Liver (tissue), 9 donors: ENCODE results near the gene CCL24. TPM values are rescaled to one million over a fixed set of nuclear protein-coding genes. Genes with fewer than 3 reads are reported as not detected.

ENCODE experiments used
- DNase-seq: peaks from one replicate; pipeline ENCODE4 v3.0.0-alpha.2; 2017; ENCODE audit warnings: low spot score
- H3K27ac ChIP-seq, 2 donors: one replicate each; pipeline ENCODE4 v1.7.0; 2013; ENCODE audit warnings: inconsistent platforms in 2 of 2, low read length in 2 of 2, control low read depth in 1 of 2, low read depth in 1 of 2, mild to moderate bottlenecking in 1 of 2
- H3K27me3 ChIP-seq, 4 donors: one replicate each; pipeline versions ENCODE4 v1.6.1 to v1.7.0; 2013; ENCODE audit warnings: low read length in 3 of 4, inconsistent platforms in 1 of 4, mild to moderate bottlenecking in 1 of 4, moderate library complexity in 1 of 4; ENCODE audit not compliant: control insufficient read depth in 4 of 4, insufficient read depth in 4 of 4
- H3K36me3 ChIP-seq, 4 donors: one replicate each; pipeline versions ENCODE4 v1.6.1 to v1.7.0; 2013; ENCODE audit warnings: low read length in 3 of 4, mild to moderate bottlenecking in 3 of 4, low read depth in 1 of 4, moderate library complexity in 1 of 4; ENCODE audit not compliant: control insufficient read depth in 4 of 4, insufficient read depth in 3 of 4
- H3K4me1 ChIP-seq, 4 donors: one replicate each; pipeline versions ENCODE4 v1.6.1 to v1.7.0; 2013; ENCODE audit warnings: low read length in 3 of 4, mild to moderate bottlenecking in 3 of 4, moderate library complexity in 1 of 4; ENCODE audit not compliant: control insufficient read depth in 4 of 4, insufficient read depth in 4 of 4
- H3K4me3 ChIP-seq, 3 donors: one replicate each; pipeline versions ENCODE4 v1.6.1 to v1.7.0; 2013; ENCODE audit warnings: low read length in 3 of 3, control low read depth in 1 of 3, low read depth in 1 of 3, mild to moderate bottlenecking in 1 of 3
- H3K9ac ChIP-seq, 2 donors: one replicate each; pipeline ENCODE4 v1.7.0; 2013; ENCODE audit warnings: low read length in 2 of 2, mild to moderate bottlenecking in 2 of 2, moderate library complexity in 2 of 2, control low read depth in 1 of 2, low read depth in 1 of 2
- H3K9me3 ChIP-seq, 4 donors: one replicate each; pipeline versions ENCODE4 v1.6.1 to v1.7.0; 2013; ENCODE audit warnings: low read length in 3 of 4; ENCODE audit not compliant: control insufficient read depth in 4 of 4
- ATF3 ChIP-seq: IDR thresholded peaks from 2 replicates; pipeline ENCODE4 v1.6.1; 2016; ENCODE audit warnings: antibody characterized with exemption
- CTCF ChIP-seq: fragments of 150-350 bp; IDR thresholded peaks from 2 replicates; pipeline ENCODE4 v1.5.1; 2017; ENCODE audit warnings: improper control_type of control experiment, low read depth, low read length; ENCODE audit not compliant: missing input control
- EGR1 ChIP-seq, 2 donors: IDR thresholded peaks; 2 replicates each; pipeline ENCODE4 v1.6.1; 2016 to 2018; ENCODE audit warnings: antibody characterized with exemption in 2 of 2, low read depth in 2 of 2
- FOXA1 ChIP-seq: IDR thresholded peaks from 2 replicates; pipeline ENCODE4 v1.6.1; 2016; ENCODE audit warnings: antibody characterized with exemption
- FOXA2 ChIP-seq: IDR thresholded peaks from 2 replicates; pipeline ENCODE4 v1.6.1; 2016; ENCODE audit warnings: antibody characterized with exemption
- GABPA ChIP-seq, 2 donors: IDR thresholded peaks in 1 of 2; conservative IDR thresholded peaks in 1 of 2; 2 replicates each; pipeline ENCODE4 v1.6.1; 2016; ENCODE audit warnings: antibody characterized with exemption in 2 of 2, mild to moderate bottlenecking in 1 of 2, moderate library complexity in 1 of 2
- HNF4A ChIP-seq, 2 donors: conservative IDR thresholded peaks; 2 replicates each; pipeline ENCODE4 v1.6.1; 2016; ENCODE audit warnings: antibody characterized with exemption in 2 of 2, mild to moderate bottlenecking in 2 of 2
- HNF4G ChIP-seq: IDR thresholded peaks from 2 replicates; pipeline ENCODE4 v1.6.1; 2016; ENCODE audit warnings: antibody characterized with exemption
- JUND ChIP-seq, 2 donors: IDR thresholded peaks; 2 replicates each; pipeline ENCODE4 v1.6.1; 2016; ENCODE audit warnings: antibody characterized with exemption in 2 of 2
- NR2F2 ChIP-seq: IDR thresholded peaks from 2 replicates; pipeline ENCODE4 v1.6.1; 2016; ENCODE audit warnings: antibody characterized with exemption
- REST ChIP-seq: IDR thresholded peaks from 2 replicates; pipeline ENCODE4 v1.6.1; 2016; ENCODE audit warnings: antibody characterized with exemption, mild to moderate bottlenecking
- RXRA ChIP-seq, 2 donors: IDR thresholded peaks; 2 replicates each; pipeline ENCODE4 v1.6.1; 2017 to 2018; ENCODE audit warnings: antibody characterized with exemption in 2 of 2, mild to moderate bottlenecking in 1 of 2
- SP1 ChIP-seq: IDR thresholded peaks from 2 replicates; pipeline ENCODE4 v1.6.1; 2018; ENCODE audit warnings: antibody characterized with exemption, mild to moderate bottlenecking
- TAF1 ChIP-seq: conservative IDR thresholded peaks from 2 replicates; pipeline ENCODE4 v1.6.1; 2016; ENCODE audit warnings: antibody characterized with exemption, mild to moderate bottlenecking
- YY1 ChIP-seq: IDR thresholded peaks from 2 replicates; pipeline ENCODE4 v1.6.1; 2016; ENCODE audit warnings: antibody characterized with exemption, mild to moderate bottlenecking
- ZBTB33 ChIP-seq: IDR thresholded peaks from 2 replicates; pipeline ENCODE4 v1.6.1; 2016; ENCODE audit warnings: antibody characterized with exemption
- WGBS: extraction: QIAGEN DNeasy Blood & Tissue Kit; methylation state at CpG from one replicate; pipeline ENCODE4 v1.1.7; 2013; 5-methylcytosine and 5-hydroxymethylcytosine counted together
- polyA plus RNA-seq, 2 donors: library from polyadenylated mRNA; stranded (reverse) in 1 of 2; unstranded in 1 of 2; fragments of 200-250 nt in 1 of 2; fragments of >200 nt in 1 of 2; fragmentation: Nextera tagmentation in 1 of 2; extraction: Ambion mirVana in 1 of 2; gene quantifications; one replicate each; pipeline versions ENCODE4 v1.2.1 to v1.2.3, GENCODE V29; 2013 to 2015
- total RNA-seq, 2 donors: library from RNA; depleted of rRNA; stranded (reverse); fragments of >200 nt; gene quantifications; one replicate each; pipeline ENCODE4 v1.2.3, GENCODE V29; 2014
- donor health status: healthy.
- donor health status: healthy.
- donor health status: healthy.
- donor health status: healthy.
- donor health status: healthy.

CCL24 gene
- total and polyA plus RNA-seq, 4 donors = 0.47 to 2.1 (median 1.6) TPM; not detected in 1

GRCh38 chr7:75817116-75817515 is 3.5 kb upstream of the CCL24 start:
- Histone ChIP-seq H3K4me3 (no peak overlapping the region), H3K9ac (no peak overlapping the region), H3K4me1 (no peaks in the 10 kb centered on the region), H3K27me3 (no peaks in the 10 kb centered on the region), H3K27ac (no peak overlapping the region), H3K9me3 (no peaks in the 10 kb centered on the region), H3K36me3 (no peaks in the 10 kb centered on the region)
- 83% methylated on average over 6 of the region's 6 CpGs for WGBS
- TF ChIP-seq SP1 (no peak), HNF4G (no peak), EGR1 (IDR thresholded peaks at IDR 0.05; ENCODE audit: low read depth in 2 of 2) (no peak), CTCF (no peak), FOXA2 (no peak), HNF4A (conservative IDR thresholded peaks at IDR 0.05) (no peak), REST (no peak), GABPA (IDR thresholded peaks at IDR 0.05 in 1 of 2, conservative IDR thresholded peaks at IDR 0.05 in 1 of 2) (no peak), NR2F2 (no peak), FOXA1 (no peak), ATF3 (no peak)
- no peak for DNase-seq

- Histone ChIP-seq H3K27me3 (no peaks in the 10 kb centered on the region), H3K4me3 (no peak overlapping the region), H3K4me1 (no peaks in the 10 kb centered on the region), H3K9ac (no peak overlapping the region), H3K36me3 (no peaks in the 10 kb centered on the region), H3K9me3 (no peaks in the 10 kb centered on the region), H3K27ac (no peak overlapping the region)
- DNase-seq = no peak
- 65% methylated on average over 10 of the region's 10 CpGs for WGBS
- TF ChIP-seq FOXA2 (no peak), RXRA (IDR thresholded peaks at IDR 0.05) (no peak), SP1 (no peak), ATF3 (no peak), REST (no peak), YY1 (no peak), FOXA1 (no peak), HNF4A (conservative IDR thresholded peaks at IDR 0.05) (no peak), GABPA (IDR thresholded peaks at IDR 0.05 in 1 of 2, conservative IDR thresholded peaks at IDR 0.05 in 1 of 2) (no peak), CTCF (no peak), ZBTB33 (no peak), HNF4G (no peak), JUND (IDR thresholded peaks at IDR 0.05) (no peak), EGR1 (IDR thresholded peaks at IDR 0.05; ENCODE audit: low read depth in 2 of 2) (no peak), TAF1 (no peak)
These were observed 1.9 kb upstream of the CCL24 start for GRCh38 chr7:75815418-75816064.
